ENCODE results near the gene SCNM1. TPM values are rescaled to one million over a fixed set of nuclear protein-coding genes. Genes with fewer than 3 reads are reported as not detected.

The SCNM1 gene
- total RNA-seq, 1 donor = 38.0 TPM

GRCh38 chr1:151133018-151133806, 32.7 kb upstream of the SCNM1 start:
- H3K4me3 ChIP-seq (ENCODE audit: low read depth, low read length) = no peak overlapping the region
- TF ChIP-seq CTCF (IDR thresholded peaks at IDR 0.05; ENCODE audit: insufficient read depth, low read length) = no peak
- DNase-seq (ENCODE audit: low read depth) = no peak

GRCh38 chr1:151134396-151134795, 31.5 kb upstream of the SCNM1 start:
- TF ChIP-seq CTCF (IDR thresholded peaks at IDR 0.05; ENCODE audit: insufficient read depth, low read length) = no peak
- DNase-seq (ENCODE audit: low read depth) = no peak
- no peak overlapping the region for H3K4me3 ChIP-seq (ENCODE audit: low read depth, low read length)

- no peak for DNase-seq (ENCODE audit: low read depth)
- H3K4me3 ChIP-seq (ENCODE audit: low read depth, low read length) = no peak overlapping the region
- no peak for TF ChIP-seq CTCF (IDR thresholded peaks at IDR 0.05; ENCODE audit: insufficient read depth, low read length)
Observed at GRCh38 chr1:151134991-151135390, 31.0 kb upstream of the SCNM1 start.

GRCh38 chr1:151135433-151136385, 30.2 kb upstream of the SCNM1 start:
- TF ChIP-seq CTCF (IDR thresholded peaks at IDR 0.05; ENCODE audit: insufficient read depth, low read length) = no peak
- DNase-seq (ENCODE audit: low read depth) = no peak

GRCh38 chr1:151137789-151138188, 28.2 kb upstream of the SCNM1 start:
- TF ChIP-seq CTCF (IDR thresholded peaks at IDR 0.05; ENCODE audit: insufficient read depth, low read length) = no peak

More at GRCh38 chr1:151135433-151136385, 30.2 kb upstream of the SCNM1 start:
- no peak overlapping the region for H3K4me3 ChIP-seq (ENCODE audit: low read depth, low read length)

GRCh38 chr1:151142411-151143056, 23.4 kb upstream of the SCNM1 start:
- DNase-seq (ENCODE audit: low read depth) = no peak
- H3K4me3 ChIP-seq (ENCODE audit: low read depth, low read length) = no peak overlapping the region
- no peak for TF ChIP-seq CTCF (IDR thresholded peaks at IDR 0.05; ENCODE audit: insufficient read depth, low read length)

More at GRCh38 chr1:151137789-151138188, 28.2 kb upstream of the SCNM1 start:
- DNase-seq (ENCODE audit: low read depth) = no peak
- H3K4me3 ChIP-seq (ENCODE audit: low read depth, low read length) = no peak overlapping the region

Measured in fibroblast of the aortic adventitia (primary cell).